Neural cell (in vitro differentiated cells): ENCODE measurements around the gene CACNA1C. TPM values are rescaled to one million over a fixed set of nuclear protein-coding genes. Genes with fewer than 3 reads are reported as not detected.

Source experiments
- H2AFZ ChIP-seq: fragments of 200-600, 300-800 bp; sonication (generic), shearing (Covaris generic); 2 replicates; pipeline ENCODE4 v1.6.0; 2014; ENCODE audit warnings: low read depth, mild to moderate bottlenecking, antibody characterized with exemption, low read length, moderate library complexity
- H3F3A ChIP-seq: fragments of 200-600 bp; shearing (Covaris generic); 2 replicates; pipeline ENCODE4 v1.6.1; 2016; ENCODE audit warnings: mild to moderate bottlenecking, moderate library complexity, mixed read lengths, antibody characterized with exemption, low read length; ENCODE audit not compliant: insufficient read depth, poor library complexity, severe bottlenecking
- H3K27ac ChIP-seq: fragments of 200-600, 300-800 bp; sonication (generic), shearing (Covaris generic); 2 replicates; pipeline ENCODE4 v1.5.1; 2014; ENCODE audit warnings: mild to moderate bottlenecking, low read length, moderate library complexity
- H3K27me3 ChIP-seq: fragments of 300-800, 200-600 bp; sonication (generic), shearing (Covaris generic); 2 replicates; pipeline ENCODE4 v1.6.0; 2014; ENCODE audit warnings: mild to moderate bottlenecking, low read depth, low read length, moderate library complexity; ENCODE audit not compliant: insufficient read depth
- H3K36me3 ChIP-seq: fragments of 300-800, 200-600 bp; sonication (generic), shearing (Covaris generic); 2 replicates; pipeline ENCODE4 v1.5.1; 2014; ENCODE audit warnings: mild to moderate bottlenecking, antibody characterized with exemption, low read length, moderate library complexity; ENCODE audit not compliant: insufficient read depth
- H3K4me2 ChIP-seq: fragments of 300-800, 200-600 bp; sonication (generic), shearing (Covaris generic); 2 replicates; pipeline ENCODE4 v1.6.0; 2014; ENCODE audit warnings: mild to moderate bottlenecking, low read length
- H3K4me3 ChIP-seq: fragments of 300-800, 200-600 bp; sonication (generic), shearing (Covaris generic); 2 replicates; pipeline ENCODE4 v1.5.1; 2014; ENCODE audit warnings: mild to moderate bottlenecking, low read length, moderate library complexity
- H3K79me2 ChIP-seq: fragments of 200-600 bp; shearing (Covaris generic); replicated peaks from 2 replicates; pipeline ENCODE4 v1.6.0; 2014; ENCODE audit warnings: mild to moderate bottlenecking, low read length, moderate library complexity; ENCODE audit not compliant: insufficient read depth
- H3K9ac ChIP-seq: fragments of 300-800, 200-600 bp; sonication (generic), shearing (Covaris generic); 2 replicates; pipeline ENCODE4 v1.6.1; 2016; ENCODE audit warnings: mild to moderate bottlenecking, low read length, mixed read lengths
- H3K9me2 ChIP-seq: fragments of 200-600 bp; shearing (Covaris generic); 2 replicates; pipeline ENCODE4 v1.6.1; 2016; ENCODE audit warnings: mild to moderate bottlenecking, low read length, mixed read lengths; ENCODE audit not compliant: insufficient read depth
- H3K9me3 ChIP-seq: fragments of 200-600, 300-800 bp; sonication (generic), shearing (Covaris generic); 2 replicates; pipeline ENCODE4 v1.6.1; 2016; ENCODE audit warnings: mild to moderate bottlenecking, mixed run types, low read length, moderate library complexity, mixed read lengths
- H4K20me1 ChIP-seq: fragments of 200-600 bp; shearing (Covaris generic); 2 replicates; pipeline ENCODE4 v1.6.1; 2016; ENCODE audit warnings: mild to moderate bottlenecking, mixed run types; ENCODE audit not compliant: insufficient read depth
- EP300 ChIP-seq: fragments of 450-650 bp; conservative IDR thresholded peaks from 2 replicates; pipeline ENCODE4 v1.6.1; 2014; ENCODE audit warnings: antibody characterized with exemption, mild to moderate bottlenecking, moderate library complexity; ENCODE audit not compliant: poor library complexity, severe bottlenecking
- EZH2 ChIP-seq: fragments of 200-600, 300-800 bp; shearing (Covaris generic), sonication (generic); IDR thresholded peaks from 2 replicates; pipeline ENCODE4 v1.6.1; 2014; ENCODE audit warnings: antibody characterized with exemption, low read length, borderline replicate concordance, mild to moderate bottlenecking; ENCODE audit not compliant: insufficient read depth, poor library complexity, severe bottlenecking
- MXI1 ChIP-seq: fragments of 450-650 bp; conservative IDR thresholded peaks from 2 replicates; pipeline ENCODE4 v1.6.1; 2014; ENCODE audit warnings: antibody characterized with exemption, mild to moderate bottlenecking; ENCODE audit not compliant: poor library complexity, severe bottlenecking
- POLR2AphosphoS5 ChIP-seq: IDR thresholded peaks from 2 replicates; pipeline ENCODE4 v1.6.1; 2012
- RAD21 ChIP-seq: fragments of 450-650 bp; conservative IDR thresholded peaks from 2 replicates; pipeline ENCODE4 v1.6.1; 2014; ENCODE audit warnings: antibody characterized with exemption, mild to moderate bottlenecking, moderate library complexity
- SMC3 ChIP-seq: fragments of 450-650 bp; conservative IDR thresholded peaks from 2 replicates; pipeline ENCODE4 v1.6.1; 2014; ENCODE audit warnings: antibody characterized with exemption, mild to moderate bottlenecking, moderate library complexity; ENCODE audit not compliant: poor library complexity
- TAF1 ChIP-seq: IDR thresholded peaks from 2 replicates; pipeline ENCODE4 v1.6.1; 2012; ENCODE audit warnings: low read depth
- polyA plus RNA-seq: library from polyadenylated mRNA; depleted of rRNA; stranded (reverse); fragments of >200 nt; gene quantifications from 2 replicates; pipeline ENCODE4 v1.2.3, GENCODE V29; 2014
- TF ChIP-seq, protein P1 (sequence below): IDR thresholded peaks from 2 replicates; pipeline ENCODE4 v1.6.1; 2012; ENCODE audit warnings: borderline replicate concordance
- TF ChIP-seq, protein P2 (sequence below): fragments of 450-650 bp; IDR thresholded peaks from 2 replicates; pipeline ENCODE4 v1.5.1; 2014; ENCODE audit warnings: antibody characterized with exemption, mild to moderate bottlenecking, moderate library complexity; ENCODE audit not compliant: poor library complexity, severe bottlenecking

The CACNA1C gene
- polyA plus RNA-seq, 1 donor from 2014 or later = 9.7 TPM

DNA sequence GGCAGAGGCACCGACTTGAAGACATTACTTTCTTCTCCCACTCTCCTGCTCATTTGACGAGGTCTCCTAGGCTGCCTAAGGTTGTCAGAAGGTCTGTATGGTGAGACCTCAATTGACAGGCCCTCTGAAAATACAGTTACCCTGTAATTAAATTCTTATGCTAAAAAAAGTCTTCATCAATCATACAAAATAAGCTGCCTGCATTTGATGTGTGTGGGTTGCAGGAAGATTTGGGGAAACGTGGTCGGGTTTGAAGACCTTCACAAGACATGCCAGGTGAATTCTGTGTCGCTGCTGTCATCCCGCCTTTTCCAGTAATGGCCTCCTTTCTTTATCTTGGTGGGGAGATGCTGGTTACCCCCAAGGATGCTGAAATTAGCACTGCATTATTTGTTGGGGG lies 299.4 kb downstream of the CACNA1C start:
- no peaks in the 10 kb centered on the region for H3K9me2 ChIP-seq
- no peaks in the 10 kb centered on the region for H3K9me3 ChIP-seq
- TF ChIP-seq EP300 (no peak), EZH2 (no peak), RAD21 (no peak), POLR2AphosphoS5 (no peak), TAF1 (no peak)
- TF ChIP-seq, protein P1, sequence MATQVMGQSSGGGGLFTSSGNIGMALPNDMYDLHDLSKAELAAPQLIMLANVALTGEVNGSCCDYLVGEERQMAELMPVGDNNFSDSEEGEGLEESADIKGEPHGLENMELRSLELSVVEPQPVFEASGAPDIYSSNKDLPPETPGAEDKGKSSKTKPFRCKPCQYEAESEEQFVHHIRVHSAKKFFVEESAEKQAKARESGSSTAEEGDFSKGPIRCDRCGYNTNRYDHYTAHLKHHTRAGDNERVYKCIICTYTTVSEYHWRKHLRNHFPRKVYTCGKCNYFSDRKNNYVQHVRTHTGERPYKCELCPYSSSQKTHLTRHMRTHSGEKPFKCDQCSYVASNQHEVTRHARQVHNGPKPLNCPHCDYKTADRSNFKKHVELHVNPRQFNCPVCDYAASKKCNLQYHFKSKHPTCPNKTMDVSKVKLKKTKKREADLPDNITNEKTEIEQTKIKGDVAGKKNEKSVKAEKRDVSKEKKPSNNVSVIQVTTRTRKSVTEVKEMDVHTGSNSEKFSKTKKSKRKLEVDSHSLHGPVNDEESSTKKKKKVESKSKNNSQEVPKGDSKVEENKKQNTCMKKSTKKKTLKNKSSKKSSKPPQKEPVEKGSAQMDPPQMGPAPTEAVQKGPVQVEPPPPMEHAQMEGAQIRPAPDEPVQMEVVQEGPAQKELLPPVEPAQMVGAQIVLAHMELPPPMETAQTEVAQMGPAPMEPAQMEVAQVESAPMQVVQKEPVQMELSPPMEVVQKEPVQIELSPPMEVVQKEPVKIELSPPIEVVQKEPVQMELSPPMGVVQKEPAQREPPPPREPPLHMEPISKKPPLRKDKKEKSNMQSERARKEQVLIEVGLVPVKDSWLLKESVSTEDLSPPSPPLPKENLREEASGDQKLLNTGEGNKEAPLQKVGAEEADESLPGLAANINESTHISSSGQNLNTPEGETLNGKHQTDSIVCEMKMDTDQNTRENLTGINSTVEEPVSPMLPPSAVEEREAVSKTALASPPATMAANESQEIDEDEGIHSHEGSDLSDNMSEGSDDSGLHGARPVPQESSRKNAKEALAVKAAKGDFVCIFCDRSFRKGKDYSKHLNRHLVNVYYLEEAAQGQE = no peak
- no peaks in the 10 kb centered on the region for H3K79me2 ChIP-seq
- no peak overlapping the region for H3K4me2 ChIP-seq
- no peak overlapping the region for H3K9ac ChIP-seq
- H3K36me3 ChIP-seq = no peaks in the 10 kb centered on the region
- H3F3A ChIP-seq = no peaks in the 10 kb centered on the region
- no peaks in the 10 kb centered on the region for H4K20me1 ChIP-seq
- H3K4me3 ChIP-seq = no peak overlapping the region
- no peaks in the 10 kb centered on the region for H3K27me3 ChIP-seq
- H3K27ac ChIP-seq = no peak overlapping the region
- no peak overlapping the region for H2AFZ ChIP-seq

DNA sequence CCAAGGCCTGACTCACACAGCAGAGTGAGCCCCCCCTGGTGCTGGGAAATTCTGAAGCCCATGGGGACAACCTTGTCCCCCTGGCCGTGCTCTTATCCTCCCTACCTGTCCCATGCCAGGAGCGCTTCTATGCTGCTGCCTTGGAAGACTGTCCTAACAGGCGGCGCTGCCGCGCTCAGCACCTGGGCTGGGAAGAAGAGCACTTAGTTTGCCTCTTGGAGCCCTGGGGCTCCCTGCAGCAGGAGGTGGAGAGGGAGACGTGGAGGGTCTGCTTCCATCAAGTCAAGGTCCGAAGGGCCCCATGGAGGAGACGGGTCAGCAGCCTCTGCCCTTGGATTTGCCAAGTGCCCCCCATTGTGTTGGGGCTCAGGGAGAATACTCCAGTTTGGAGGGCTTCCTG lies 300.5 kb downstream of the CACNA1C start:
- Histone ChIP-seq H3K79me2 (no peaks in the 10 kb centered on the region), H3K4me3 (no peak overlapping the region), H3K27ac (no peak overlapping the region), H3K9ac (no peak overlapping the region), H3K9me3 (no peaks in the 10 kb centered on the region), H3K36me3 (no peaks in the 10 kb centered on the region), H3K27me3 (no peaks in the 10 kb centered on the region), H3K4me2 (no peak overlapping the region), H4K20me1 (no peaks in the 10 kb centered on the region), H2AFZ (no peak overlapping the region), H3K9me2 (no peaks in the 10 kb centered on the region), H3F3A (no peaks in the 10 kb centered on the region)
- TF ChIP-seq, protein P2, sequence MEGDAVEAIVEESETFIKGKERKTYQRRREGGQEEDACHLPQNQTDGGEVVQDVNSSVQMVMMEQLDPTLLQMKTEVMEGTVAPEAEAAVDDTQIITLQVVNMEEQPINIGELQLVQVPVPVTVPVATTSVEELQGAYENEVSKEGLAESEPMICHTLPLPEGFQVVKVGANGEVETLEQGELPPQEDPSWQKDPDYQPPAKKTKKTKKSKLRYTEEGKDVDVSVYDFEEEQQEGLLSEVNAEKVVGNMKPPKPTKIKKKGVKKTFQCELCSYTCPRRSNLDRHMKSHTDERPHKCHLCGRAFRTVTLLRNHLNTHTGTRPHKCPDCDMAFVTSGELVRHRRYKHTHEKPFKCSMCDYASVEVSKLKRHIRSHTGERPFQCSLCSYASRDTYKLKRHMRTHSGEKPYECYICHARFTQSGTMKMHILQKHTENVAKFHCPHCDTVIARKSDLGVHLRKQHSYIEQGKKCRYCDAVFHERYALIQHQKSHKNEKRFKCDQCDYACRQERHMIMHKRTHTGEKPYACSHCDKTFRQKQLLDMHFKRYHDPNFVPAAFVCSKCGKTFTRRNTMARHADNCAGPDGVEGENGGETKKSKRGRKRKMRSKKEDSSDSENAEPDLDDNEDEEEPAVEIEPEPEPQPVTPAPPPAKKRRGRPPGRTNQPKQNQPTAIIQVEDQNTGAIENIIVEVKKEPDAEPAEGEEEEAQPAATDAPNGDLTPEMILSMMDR = no peak
- TF ChIP-seq POLR2AphosphoS5 (no peak), EZH2 (no peak), SMC3 (no peak), TAF1 (no peak), MXI1 (no peak), RAD21 (no peak), EP300 (no peak)
- TF ChIP-seq, protein P1 = no peak
